RCC 7860 (cell line): ENCODE results near the gene REEP3.
"Not testable (repeated sequence)": the region's sequence is repeated elsewhere in the genome, so short reads cannot be mapped to it uniquely, and the experiment has no call there.

ENCODE experiments used
- DNase-seq: peaks from one replicate; pipeline ENCODE4 v3.0.0-alpha.2; 2015; ENCODE audit warnings: low spot score
- FAIRE-seq: peaks from 2 replicates; lab custom pipeline; 2012; peaks lifted over from hg19 to GRCh38; lab: Jason Lieb, UNC

The REEP3 gene

GRCh38 chr10:63628526-63629362 is 107.5 kb downstream of the REEP3 start:
- FAIRE-seq (no peak), DNase-seq (no peak)

DNA sequence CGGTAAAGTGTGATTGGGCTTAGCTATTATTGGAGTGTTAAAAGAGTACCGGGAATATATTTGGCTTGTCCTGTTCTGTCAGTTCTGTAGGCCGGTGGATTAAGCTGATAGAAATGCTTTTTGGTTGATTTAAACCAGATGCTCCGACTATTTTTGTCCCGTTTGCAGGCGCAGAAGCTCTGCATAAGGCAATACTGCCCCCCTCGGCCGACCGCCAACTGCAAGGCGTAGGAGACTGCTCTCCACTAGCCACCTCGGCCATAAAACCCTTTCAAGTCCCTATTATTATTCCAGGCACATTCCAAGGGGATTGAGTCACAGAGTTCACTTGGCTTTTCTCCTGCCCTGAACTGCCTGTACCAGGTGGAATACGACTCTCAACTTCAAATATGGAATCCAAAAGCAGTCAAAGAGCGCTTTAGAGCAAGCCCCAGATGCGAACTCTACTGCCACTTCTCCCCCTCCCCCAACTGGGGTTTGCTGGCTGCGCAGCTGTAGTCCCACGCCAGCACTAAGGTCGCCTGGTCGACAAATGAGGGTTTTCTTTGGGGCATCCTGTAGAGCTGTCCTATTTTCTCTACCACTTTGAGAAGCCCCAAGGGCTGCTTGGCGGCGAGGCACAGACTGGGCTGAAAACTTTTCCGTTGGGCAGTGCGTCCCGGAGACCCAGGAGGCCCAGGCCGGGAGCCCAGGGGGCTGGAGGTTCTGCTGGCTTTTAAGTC is 108.3 kb downstream of the REEP3 start:
- peak; percentile 90 for FAIRE-seq

GRCh38 chr10:63630085-63630930 is 109.1 kb downstream of the REEP3 start:
- peak; percentile 77 for DNase-seq
- FAIRE-seq = no peak

More for the DNA sequence above, 108.3 kb downstream of the REEP3 start:
- peak; percentile 98 for DNase-seq

DNA sequence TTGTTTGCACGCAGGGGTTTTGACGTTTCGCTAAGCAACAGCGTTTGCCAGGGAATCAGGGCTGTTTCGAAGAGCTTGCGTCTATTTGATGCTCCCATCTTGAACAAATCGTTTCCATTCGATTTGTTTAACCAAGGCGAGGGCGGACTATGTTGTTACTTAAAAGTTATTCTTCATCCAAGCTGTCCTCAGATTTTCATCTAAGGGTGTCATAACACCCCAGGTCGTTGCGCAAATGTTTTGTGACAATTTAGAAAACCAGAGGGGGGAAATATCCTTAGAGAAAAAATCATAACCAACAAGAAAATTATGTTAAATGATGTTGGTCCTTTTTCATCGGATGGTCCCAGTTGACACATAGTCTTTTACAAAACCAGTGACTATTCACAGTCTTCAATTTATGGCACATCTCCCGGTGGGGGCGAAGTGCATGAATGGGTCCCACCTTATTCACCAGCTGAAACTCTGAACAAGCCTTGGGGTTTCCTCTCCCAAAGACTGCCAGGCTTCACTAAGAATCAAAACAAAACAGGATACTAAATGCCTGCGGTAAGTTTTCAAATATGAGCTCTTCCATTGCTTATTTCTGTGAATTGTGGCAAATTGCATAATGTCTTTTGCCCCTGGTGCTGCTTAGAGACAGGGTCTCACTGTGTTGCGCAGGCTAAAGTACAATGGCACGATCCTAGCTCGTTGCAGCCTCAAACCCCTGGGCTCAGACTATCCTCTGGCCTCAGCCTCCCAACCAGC is 109.9 kb downstream of the REEP3 start:
- DNase-seq (no peak), FAIRE-seq (no peak)

GRCh38 chr10:63631991-63632390 is 110.8 kb downstream of the REEP3 start:
- no peak for DNase-seq
- no peak for FAIRE-seq

GRCh38 chr10:63633677-63634487 is 112.7 kb downstream of the REEP3 start:
- FAIRE-seq = no peak
- peak; percentile 39 for DNase-seq

DNA sequence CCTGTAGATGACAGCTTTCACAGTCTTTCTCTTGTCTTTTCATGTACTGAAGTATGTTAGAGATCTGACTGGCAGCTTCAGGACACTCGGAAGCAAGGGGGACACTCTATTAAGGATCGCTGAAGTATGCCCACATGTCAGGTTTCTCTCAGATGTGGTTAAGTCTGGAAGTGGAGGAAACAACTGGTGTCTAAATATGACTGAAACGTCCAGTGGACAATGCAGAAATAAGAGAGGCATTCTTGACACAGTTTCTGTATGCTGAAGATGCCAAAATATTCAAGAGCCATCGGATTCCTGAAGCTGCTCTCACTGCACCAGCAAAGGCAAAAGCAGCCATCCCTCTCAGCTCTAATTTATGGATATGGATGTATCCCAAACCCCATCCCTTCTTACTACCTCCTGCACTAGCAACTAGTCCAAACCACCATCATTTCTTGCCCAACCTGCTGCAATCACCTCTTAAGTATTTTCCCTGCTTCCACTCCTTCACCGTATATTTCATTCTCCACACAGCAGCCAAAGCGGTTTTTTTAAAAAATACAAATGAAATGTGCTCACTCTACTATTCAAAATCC is 113.4 kb downstream of the REEP3 start:
- no peak for DNase-seq
- FAIRE-seq = no peak

GRCh38 chr10:63636812-63637211 is 115.6 kb downstream of the REEP3 start:
- FAIRE-seq = no peak
- no peak for DNase-seq

DNA sequence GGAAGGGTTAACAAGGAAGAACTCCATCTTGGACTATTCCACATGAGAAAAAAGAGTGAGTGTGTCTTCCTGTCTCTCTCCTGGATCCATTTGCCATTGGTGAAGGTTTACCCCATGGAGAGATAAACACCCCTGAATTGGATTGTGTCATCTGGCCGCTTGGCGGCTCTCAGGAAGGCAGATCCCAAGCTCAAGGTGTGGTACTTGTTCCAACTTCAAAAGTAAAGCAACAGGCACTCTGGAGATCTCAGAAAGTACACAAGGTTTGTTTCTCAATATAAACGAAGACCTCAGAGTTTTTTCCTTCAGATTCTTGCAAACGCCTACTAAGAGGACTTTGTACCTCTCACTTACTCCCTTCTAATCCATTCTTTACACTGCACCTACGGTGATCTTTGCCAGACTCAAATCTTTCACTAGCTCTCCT is 116.7 kb downstream of the REEP3 start:
- no peak for DNase-seq
- FAIRE-seq = no peak

- no peak for DNase-seq
- no peak for FAIRE-seq
Observed at GRCh38 chr10:63641366-63641765, 120.2 kb downstream of the REEP3 start.

DNA sequence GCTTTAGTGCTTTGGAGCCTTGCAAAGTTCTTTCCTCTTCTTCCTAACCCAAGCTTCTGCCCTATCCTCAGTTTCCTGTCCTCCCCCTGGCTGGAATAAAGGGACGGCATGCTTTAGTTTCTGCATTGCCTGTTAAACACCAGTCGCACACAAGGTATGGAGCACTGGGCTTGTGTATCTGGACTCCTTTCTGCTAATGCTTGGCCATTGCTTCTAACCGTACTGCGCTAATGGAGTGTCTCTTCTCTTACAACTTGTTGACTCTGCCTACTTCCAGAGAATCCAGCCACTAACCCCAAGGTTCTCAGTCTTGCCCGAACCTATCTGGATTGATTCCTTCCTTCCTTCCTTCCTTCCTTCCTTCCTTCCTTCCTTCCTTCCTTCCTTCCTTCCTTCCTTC is 120.6 kb downstream of the REEP3 start:
- DNase-seq = no peak
- FAIRE-seq = no peak

DNA sequence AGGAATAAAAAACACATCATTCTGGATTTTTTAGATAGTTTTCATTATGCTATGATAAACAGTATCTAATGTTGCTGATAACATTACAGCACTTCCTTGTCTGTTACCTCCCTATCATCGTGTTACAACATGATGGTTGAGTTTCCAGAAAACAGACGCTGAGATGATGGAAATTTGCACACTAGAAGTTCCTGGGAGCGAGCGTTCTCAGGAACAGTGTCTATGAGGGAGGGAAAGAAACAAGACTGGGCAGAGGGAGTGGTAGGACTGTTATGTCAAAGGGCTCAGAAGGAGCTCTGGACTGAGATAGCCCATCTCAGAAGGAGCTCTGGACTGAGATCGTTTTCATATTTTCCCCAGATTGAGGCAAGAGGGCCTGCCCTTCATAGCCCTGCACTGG is 121.6 kb downstream of the REEP3 start:
- no peak for DNase-seq
- no peak for FAIRE-seq

DNA sequence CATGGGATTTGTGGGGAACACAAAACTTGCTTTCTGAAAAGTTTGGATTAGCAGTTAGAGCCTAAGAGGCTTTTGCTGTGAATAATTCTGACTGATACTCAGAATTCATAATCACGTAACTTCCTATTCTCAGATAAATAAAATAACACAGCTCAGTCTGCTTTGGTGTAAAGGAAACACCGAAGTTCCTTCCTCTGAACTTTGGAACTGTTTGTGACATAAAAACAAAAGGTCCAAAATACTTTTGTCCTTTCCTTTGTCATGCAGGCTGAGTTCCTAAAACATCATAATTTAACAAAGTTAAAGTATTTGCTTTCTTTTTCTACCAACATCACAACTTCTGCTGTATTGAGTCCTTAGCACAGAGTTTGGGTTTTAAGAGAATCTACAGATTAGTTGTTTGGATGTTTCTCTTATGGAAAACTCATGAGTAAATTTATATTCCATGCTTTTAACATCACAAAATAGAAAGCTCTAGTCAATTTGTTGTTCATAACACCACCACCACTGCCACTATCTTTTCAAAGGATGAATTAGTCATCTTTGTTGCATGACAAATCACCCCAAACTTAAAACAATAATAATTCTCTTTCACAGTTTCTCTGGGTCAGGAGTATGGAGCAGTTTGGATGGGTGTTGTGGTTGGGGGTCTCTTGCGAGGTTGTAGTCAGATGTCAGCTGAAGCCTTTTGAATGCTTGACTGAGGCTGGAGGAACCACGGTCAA is 123.4 kb downstream of the REEP3 start:
- FAIRE-seq = no peak
- DNase-seq = no peak

DNA sequence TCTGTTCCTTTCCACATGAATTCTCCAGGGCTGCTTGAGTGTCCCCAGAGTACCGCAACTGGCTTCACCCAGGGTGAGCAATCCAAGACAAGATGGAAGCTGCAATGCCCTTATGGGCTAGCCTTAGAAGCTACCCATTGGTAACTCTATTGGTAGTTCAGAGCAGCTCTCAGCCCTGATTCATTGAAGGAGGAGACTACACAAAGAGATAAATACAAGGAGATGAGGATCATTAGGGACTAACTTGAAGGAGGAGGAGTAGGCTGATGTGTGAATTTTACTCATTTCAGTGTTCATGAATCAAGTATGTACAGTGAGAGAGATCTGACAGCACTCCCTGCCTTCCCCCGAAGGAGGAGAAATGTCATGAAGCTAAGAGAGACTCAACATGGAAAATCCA is 124.0 kb downstream of the REEP3 start:
- FAIRE-seq = no peak
- DNase-seq = no peak

DNA sequence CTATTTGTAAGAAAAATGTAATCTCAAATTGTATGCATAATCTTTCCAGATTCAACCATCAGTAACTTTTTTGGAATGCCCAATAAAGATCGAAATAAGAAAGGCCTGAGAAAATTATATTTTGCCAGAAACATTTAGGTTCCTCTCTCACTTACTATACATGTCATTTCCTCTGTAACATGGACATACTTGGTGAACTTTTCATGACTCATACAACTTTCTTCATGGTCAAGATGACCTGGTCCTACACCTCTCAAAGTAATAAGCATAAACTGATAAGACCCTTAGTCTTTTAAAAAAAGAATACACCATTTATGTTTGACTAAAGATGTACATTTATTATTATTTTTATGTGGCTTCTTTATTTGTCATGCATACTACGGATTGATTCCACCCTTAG is 125.3 kb downstream of the REEP3 start:
- FAIRE-seq (no peak), DNase-seq (no peak)

- DNase-seq = no peak
- no peak for FAIRE-seq
Observed at GRCh38 chr10:63651864-63652263, 130.7 kb downstream of the REEP3 start.

- FAIRE-seq = no peak
Observed at GRCh38 chr10:63653747-63654146, 132.5 kb downstream of the REEP3 start.

DNA sequence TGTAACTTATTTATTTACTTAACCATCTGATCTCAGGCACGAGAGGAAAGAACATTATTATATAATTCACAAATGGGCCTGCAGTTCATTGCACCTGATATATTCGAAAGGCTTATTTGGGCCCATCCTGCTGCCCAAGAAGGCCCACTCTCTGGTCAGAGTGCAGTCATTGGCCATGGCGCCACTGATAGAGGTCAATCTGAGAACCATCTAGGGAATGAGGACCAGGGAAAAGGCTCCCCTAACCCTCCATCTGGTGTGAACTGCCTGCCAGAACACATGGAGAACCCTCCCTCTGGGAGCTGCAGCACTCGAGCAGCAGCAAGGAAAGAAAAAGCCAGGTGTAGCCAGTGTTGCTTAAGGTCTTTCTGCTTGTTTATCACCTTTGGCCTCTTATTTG is 136.6 kb downstream of the REEP3 start:
- FAIRE-seq = no peak
- no peak for DNase-seq

More at GRCh38 chr10:63653747-63654146, 132.5 kb downstream of the REEP3 start:
- no peak for DNase-seq

DNA sequence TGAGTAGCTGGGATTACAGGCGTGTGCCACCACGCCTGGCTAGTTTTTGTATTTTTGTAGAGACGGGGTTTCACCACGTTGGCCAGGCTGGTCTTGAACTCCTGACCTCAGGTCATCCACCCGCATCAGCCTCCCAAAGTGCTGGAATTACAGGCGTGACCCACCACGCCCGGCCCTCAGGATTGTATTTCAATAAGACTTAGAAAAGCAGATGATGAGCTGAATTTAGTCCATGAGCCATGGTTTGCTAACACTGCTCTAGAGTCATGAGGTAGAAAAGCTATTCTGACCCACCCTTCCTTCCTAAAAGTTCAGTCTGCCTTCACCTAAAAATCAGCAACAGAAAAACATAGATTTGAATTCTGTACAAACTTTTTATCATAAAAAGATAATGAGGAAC is 139.7 kb downstream of the REEP3 start:
- not testable (repeated sequence) for DNase-seq, FAIRE-seq
